HG03558 (cell line): Measurements from ENCODE around the gene GNG7.
"Not testable (repeated sequence)": the region's sequence is repeated elsewhere in the genome, so short reads cannot be mapped to it uniquely, and the experiment has no call there.

Source experiments
- ATAC-seq: cut with Tn5 transposase; IDR thresholded peaks from one replicate; pipeline ENCODE4 v1.9.1; 2021; ENCODE audit warnings: moderate number of reproducible peaks; ENCODE audit not compliant: unreplicated experiment; ENCODE audit errors: extremely low read depth

The GNG7 gene

GRCh38 chr19:2479556-2480194 lies 222.8 kb downstream of the GNG7 start:
- ATAC-seq, result no peak

GRCh38 chr19:2478756-2479555 lies 223.5 kb downstream of the GNG7 start:
- ATAC-seq, result no peak

GRCh38 chr19:2478278-2478755 lies 224.2 kb downstream of the GNG7 start:
- ATAC-seq, result no peak

GRCh38 chr19:2477732-2478191 lies 224.7 kb downstream of the GNG7 start:
- no peak for ATAC-seq

- ATAC-seq, result no peak
These were observed 225.3 kb downstream of the GNG7 start for GRCh38 chr19:2477141-2477710.

- peak; percentile 1 for ATAC-seq
These were observed 225.9 kb downstream of the GNG7 start for GRCh38 chr19:2476451-2477140.

- ATAC-seq, result peak; percentile 29
These were observed 226.6 kb downstream of the GNG7 start, which contains the start of gene GADD45B for GRCh38 chr19:2475702-2476450. Gene GADD45B, plus strand, starts transcription at chr19:2476127. Its CDS starts 232 bp downstream, at chr19:2476359.

GRCh38 chr19:2475018-2475701 lies 227.3 kb downstream of the GNG7 start:
- no peak for ATAC-seq

GRCh38 chr19:2474232-2475017 lies 228.1 kb downstream of the GNG7 start:
- no peak for ATAC-seq

GRCh38 chr19:2469915-2470200 lies 232.6 kb downstream of the GNG7 start:
- not testable (repeated sequence) for ATAC-seq

GRCh38 chr19:2469102-2469914 lies 233.2 kb downstream of the GNG7 start:
- no peak for ATAC-seq

GRCh38 chr19:2468596-2468995 lies 233.9 kb downstream of the GNG7 start:
- ATAC-seq, result no peak

- no peak for ATAC-seq
These were observed 238.1 kb downstream of the GNG7 start for GRCh38 chr19:2464389-2464788.

- ATAC-seq, result not testable (repeated sequence)
These were observed 238.8 kb downstream of the GNG7 start for GRCh38 chr19:2463694-2464093.

- ATAC-seq, result no peak
These were observed 239.7 kb downstream of the GNG7 start for GRCh38 chr19:2462635-2463421.

- ATAC-seq, result no peak
These were observed 240.5 kb downstream of the GNG7 start for GRCh38 chr19:2461751-2462634.
